Activated naive CD4-positive, alpha-beta T cell treated with anti-CD3 and anti-CD28 coated beads, Interleukin-2, amount 50 U/mL, for 72 hours (primary cell): ENCODE data around the gene RANBP3. TPM values are rescaled to one million over a fixed set of nuclear protein-coding genes. Genes with fewer than 3 reads are reported as not detected.

ENCODE experiments used
- ATAC-seq, 2 donors: fragments of 150-1000 bp; cut with Tn5 transposase; 2 replicates each; pipeline ENCODE4 v1.10.0; 2021; ENCODE audit warnings: mild to moderate bottlenecking in 2 of 2, moderate library complexity in 2 of 2
- DNase-seq, 2 donors: peaks; one replicate each; pipeline ENCODE4 v3.0.0; 2021 to 2022; ENCODE audit warnings: low spot score in 2 of 2
- H3K27ac Mint-ChIP-seq, 2 donors: one replicate each; pipeline ENCODE4 v1.8.0; 2022; ENCODE audit warnings: mild to moderate bottlenecking in 2 of 2, mixed read lengths in 2 of 2
- H3K36me3 Mint-ChIP-seq, 2 donors: one replicate each; pipeline ENCODE4 v1.8.0; 2022; ENCODE audit warnings: mixed read lengths in 2 of 2
- H3K9me3 Mint-ChIP-seq, 2 donors: one replicate each; pipeline ENCODE4 v1.8.0; 2022; ENCODE audit warnings: mixed read lengths in 2 of 2
- total RNA-seq, 2 donors: library from RNA; stranded (reverse); gene quantifications; one replicate each; pipeline ENCODE4 v1.2.3, GENCODE V29; 2022

The RANBP3 gene
- total RNA-seq, 2 donors from 2014 or later: 89.6 to 112 TPM

DNA sequence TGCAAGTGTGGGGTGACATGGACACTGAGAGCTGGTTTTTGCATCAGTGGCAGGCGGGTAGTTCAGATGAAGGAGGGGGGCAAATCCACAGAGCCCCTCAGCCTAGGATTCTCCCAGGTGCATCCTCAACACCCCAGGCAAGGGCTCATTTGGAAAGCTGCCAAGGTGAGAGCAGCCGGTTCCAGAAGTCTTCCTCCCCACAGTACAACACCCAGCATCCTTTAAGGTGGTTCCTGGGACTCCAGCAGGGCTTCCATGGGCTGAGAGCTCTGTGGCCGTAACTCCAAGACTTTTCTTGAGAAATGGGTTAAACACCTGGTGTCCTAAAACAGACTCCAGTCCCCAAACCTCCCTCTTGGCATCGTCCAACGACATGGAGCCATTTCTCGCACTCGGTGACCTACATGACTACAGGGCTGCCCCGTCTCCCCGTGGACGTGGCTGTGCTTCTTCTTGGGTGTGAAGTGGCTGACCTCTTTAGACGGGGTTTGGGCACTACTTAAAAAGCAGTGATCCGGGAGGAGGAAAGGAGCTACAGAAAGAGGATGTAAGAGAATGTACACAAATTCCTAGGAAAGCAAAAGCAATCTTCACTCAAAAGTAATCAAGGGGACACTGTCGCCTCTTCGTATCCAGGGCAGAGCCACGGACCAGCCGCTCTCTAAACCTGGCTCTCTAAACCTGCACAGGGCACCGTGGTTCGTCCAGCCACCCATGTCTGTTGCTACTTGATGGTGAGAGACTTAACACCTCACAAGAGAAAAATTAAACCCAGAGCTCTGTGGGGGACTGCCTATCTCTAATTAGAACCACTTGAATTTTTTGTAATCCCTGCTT lies 25.5 kb downstream of the RANBP3 start:
- Mint-ChIP-seq H3K27ac (peak overlapping the region; percentile 86 to 98), H3K9me3 (no peaks in the 10 kb centered on the region), H3K36me3 (peaks cover 27 to 41% of the 10 kb centered on the region in 2 donors)
- no peak for DNase-seq
- no peak for ATAC-seq

- ATAC-seq: no peak
These were observed 26.5 kb downstream of the RANBP3 start for GRCh38 chr19:5951338-5951861.

GRCh38 chr19:5950741-5951140 lies 27.2 kb downstream of the RANBP3 start:
- Mint-ChIP-seq H3K9me3 (no peaks in the 10 kb centered on the region), H3K27ac (peak overlapping the region; percentile 70 to 86), H3K36me3 (peaks cover 27 to 41% of the 10 kb centered on the region in 2 donors)
- ATAC-seq (no peak), DNase-seq (no peak)

More at GRCh38 chr19:5951338-5951861, 26.5 kb downstream of the RANBP3 start:
- DNase-seq: no peak
- Mint-ChIP-seq H3K36me3 (peaks cover 27 to 41% of the 10 kb centered on the region in 2 donors), H3K9me3 (no peaks in the 10 kb centered on the region), H3K27ac (peak overlapping the region; percentile 74 to 86)

- peaks cover 27 to 41% of the 10 kb centered on the region in 2 donors for H3K36me3 Mint-ChIP-seq
- DNase-seq (peak in 1 of 2 donors; percentile 46), ATAC-seq (peak; percentile 57 to 60)
- peak overlapping the region; percentile 70 to 86 for H3K27ac Mint-ChIP-seq
- no peaks in the 10 kb centered on the region for H3K9me3 Mint-ChIP-seq
These were observed 28.1 kb downstream of the RANBP3 start for GRCh38 chr19:5949792-5950305.

DNA sequence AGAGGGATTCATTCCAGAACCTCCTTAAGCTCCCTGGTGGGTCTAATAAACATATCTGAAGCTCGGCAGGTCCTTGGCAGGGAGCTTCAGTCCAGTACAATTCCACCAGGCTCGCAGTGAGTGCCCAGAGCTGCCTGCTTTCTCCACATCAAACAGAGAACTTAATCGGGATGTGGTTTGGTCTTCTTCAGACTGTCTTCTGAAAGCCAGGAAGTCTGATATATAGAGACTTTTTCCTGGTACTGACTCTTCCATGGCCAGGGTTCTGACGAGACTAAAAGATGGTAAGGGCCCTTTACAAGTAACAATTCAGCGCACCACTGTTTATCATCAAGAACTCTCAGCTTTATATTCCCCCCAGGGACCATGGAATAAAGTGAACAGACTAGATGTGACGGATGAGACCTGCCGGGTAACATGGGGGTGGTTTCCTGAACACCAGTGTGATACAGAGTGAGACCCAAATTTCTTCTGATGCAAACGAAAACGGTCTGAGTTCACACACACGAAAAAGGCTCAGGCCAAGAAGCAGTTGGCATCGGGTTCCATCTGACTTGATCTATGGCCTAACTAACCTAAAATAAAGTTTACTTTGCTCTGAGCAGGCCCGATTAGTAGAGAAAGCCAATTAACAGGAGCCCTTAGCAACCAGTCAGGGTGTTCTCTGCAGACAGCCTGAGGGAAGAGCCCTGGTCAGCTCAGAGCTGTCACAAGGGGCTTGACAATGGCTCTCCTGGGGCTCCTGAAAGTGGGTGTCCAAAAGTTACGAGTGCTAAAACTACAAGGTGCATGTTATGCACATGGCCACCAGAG lies 29.0 kb downstream of the RANBP3 start:
- Mint-ChIP-seq H3K27ac (peak overlapping the region; percentile 70 to 86), H3K9me3 (no peaks in the 10 kb centered on the region), H3K36me3 (peaks cover 27 to 34% of the 10 kb centered on the region in 2 donors)
- DNase-seq: no peak
- ATAC-seq: peak; percentile 25 to 46

DNA sequence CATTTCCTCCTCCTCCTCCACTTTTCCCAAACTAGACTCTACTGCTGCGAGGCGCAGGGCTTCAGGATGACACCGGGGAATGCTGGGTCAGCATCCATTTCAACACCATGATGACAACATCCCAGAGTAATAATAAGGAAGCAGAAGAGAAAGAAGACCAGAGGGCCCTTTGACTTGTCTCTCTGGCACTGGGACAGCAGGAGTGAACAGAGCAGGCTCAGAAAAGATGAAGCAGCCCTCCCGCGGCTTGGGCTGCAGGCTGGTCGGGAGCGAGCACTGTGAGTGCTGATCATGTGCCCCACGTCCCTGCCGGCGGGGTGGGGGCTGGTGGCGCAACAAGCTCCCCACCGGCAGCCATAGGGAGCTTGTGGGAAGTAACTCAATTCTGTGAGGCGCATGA lies 30.5 kb downstream of the RANBP3 start:
- Mint-ChIP-seq H3K27ac (peak overlapping the region; percentile 82 to 86), H3K9me3 (no peaks in the 10 kb centered on the region), H3K36me3 (peaks cover 19 to 21% of the 10 kb centered on the region in 2 donors)
- DNase-seq (no peak), ATAC-seq (no peak)

GRCh38 chr19:5943623-5944022 lies 34.3 kb downstream of the RANBP3 start:
- Mint-ChIP-seq H3K36me3 (no peaks in the 10 kb centered on the region), H3K27ac (peak overlapping the region in 1 of 2 donors; percentile 54), H3K9me3 (no peaks in the 10 kb centered on the region)
- ATAC-seq (peak; percentile 43 to 53), DNase-seq (no peak)

DNA sequence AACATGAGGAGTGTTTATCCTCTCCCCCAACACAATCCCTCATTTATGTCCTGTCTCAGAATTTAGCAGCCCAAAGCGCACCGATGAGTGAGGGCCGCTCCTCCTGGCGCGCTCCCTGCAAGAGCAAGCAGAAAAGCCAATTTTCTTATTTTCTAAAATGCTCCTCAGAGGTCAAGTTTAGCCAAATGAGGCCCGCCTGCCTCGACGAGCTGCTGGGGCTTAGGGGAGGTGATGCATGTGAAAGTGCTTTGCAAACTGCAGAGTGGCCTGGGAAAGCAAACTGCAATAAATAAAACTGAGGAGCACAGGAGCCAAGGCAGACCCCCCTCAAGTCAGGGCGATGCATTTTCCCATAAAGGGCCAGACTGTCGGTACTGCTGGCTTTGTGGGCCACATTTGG lies 34.9 kb downstream of the RANBP3 start:
- H3K9me3 Mint-ChIP-seq: no peaks in the 10 kb centered on the region
- no peaks in the 10 kb centered on the region for H3K36me3 Mint-ChIP-seq
- DNase-seq (no peak), ATAC-seq (no peak)
- no peak overlapping the region for H3K27ac Mint-ChIP-seq

DNA sequence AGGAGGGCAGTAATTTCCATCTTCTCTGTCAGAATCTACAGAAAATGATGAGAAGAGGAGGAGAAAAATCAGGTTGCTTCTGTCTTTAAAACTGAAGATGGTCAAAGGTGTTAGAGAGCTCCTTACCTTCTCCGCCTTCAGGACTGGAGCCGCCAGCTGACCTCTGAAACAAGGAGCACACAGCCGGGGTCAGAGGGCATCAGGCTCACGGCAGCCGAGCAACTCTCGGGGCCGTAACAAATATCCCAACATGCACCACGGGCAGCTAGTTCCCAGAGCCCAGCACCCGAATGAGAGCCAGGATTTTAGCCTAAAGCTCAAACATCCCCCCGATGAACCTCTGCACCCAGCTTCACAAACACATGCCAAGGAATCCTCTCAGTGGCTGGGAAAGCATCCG lies 36.3 kb downstream of the RANBP3 start:
- ATAC-seq: no peak
- no peak overlapping the region for H3K27ac Mint-ChIP-seq

GRCh38 chr19:5940260-5941208 lies 37.4 kb downstream of the RANBP3 start:
- DNase-seq (no peak), ATAC-seq (no peak)
- no peaks in the 10 kb centered on the region for H3K9me3 Mint-ChIP-seq
- peaks cover 0 to 5% of the 10 kb centered on the region in 2 donors for H3K36me3 Mint-ChIP-seq
- H3K27ac Mint-ChIP-seq: no peak overlapping the region

More for the DNA sequence above, 36.3 kb downstream of the RANBP3 start:
- DNase-seq: no peak
- no peaks in the 10 kb centered on the region for H3K9me3 Mint-ChIP-seq
- peaks cover 0 to 5% of the 10 kb centered on the region in 2 donors for H3K36me3 Mint-ChIP-seq

GRCh38 chr19:5937550-5937949 lies 40.4 kb downstream of the RANBP3 start:
- no peak for ATAC-seq

GRCh38 chr19:5936292-5936592 lies 41.7 kb downstream of the RANBP3 start:
- Mint-ChIP-seq H3K36me3 (peaks cover 0 to 5% of the 10 kb centered on the region in 2 donors), H3K27ac (peak overlapping the region in 1 of 2 donors; percentile 85), H3K9me3 (no peaks in the 10 kb centered on the region)
- ATAC-seq: no peak
- no peak for DNase-seq

More at GRCh38 chr19:5937550-5937949, 40.4 kb downstream of the RANBP3 start:
- no peak for DNase-seq
- Mint-ChIP-seq H3K27ac (peak overlapping the region in 1 of 2 donors; percentile 41), H3K36me3 (peaks cover 0 to 5% of the 10 kb centered on the region in 2 donors), H3K9me3 (no peaks in the 10 kb centered on the region)

GRCh38 chr19:5935473-5936291 lies 42.3 kb downstream of the RANBP3 start:
- Mint-ChIP-seq H3K36me3 (peaks cover 0 to 5% of the 10 kb centered on the region in 2 donors), H3K27ac (peak overlapping the region in 1 of 2 donors; percentile 85), H3K9me3 (no peaks in the 10 kb centered on the region)
- ATAC-seq: no peak
- no peak for DNase-seq

DNA sequence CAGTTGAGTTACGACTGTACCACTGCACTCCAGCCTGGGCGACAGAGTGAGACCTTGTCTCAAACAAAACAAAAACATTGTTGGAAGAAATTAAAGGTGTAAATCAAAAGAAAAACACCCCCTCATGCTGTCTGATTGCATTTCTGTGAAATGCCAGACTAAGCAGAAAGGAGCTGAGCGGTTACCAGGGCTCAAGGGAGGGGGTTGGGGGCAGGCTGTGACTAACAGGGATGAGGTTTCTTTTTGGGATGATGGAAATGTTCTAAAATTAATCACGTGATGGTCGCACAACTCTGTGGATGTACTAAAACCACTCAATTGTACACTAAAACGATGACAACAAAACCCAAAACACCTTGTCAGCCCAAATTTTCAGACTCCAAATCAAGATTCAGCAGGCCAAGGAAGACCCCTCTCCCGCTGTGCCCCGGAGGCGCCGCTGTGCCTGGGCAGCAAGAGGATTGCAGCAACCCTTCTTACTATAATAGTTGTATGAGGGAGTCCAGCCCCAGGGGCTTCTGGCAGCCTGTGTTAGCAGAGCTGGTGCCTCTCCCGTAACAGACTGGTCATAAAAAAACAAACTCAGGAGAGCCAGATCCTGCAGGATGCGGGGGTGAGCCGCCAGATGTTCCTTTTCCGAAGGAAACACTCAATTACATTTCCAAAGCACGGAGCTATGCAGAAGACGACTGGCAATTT lies 43.0 kb downstream of the RANBP3 start:
- H3K36me3 Mint-ChIP-seq: peaks cover 0 to 5% of the 10 kb centered on the region in 2 donors
- H3K9me3 Mint-ChIP-seq: no peaks in the 10 kb centered on the region
- DNase-seq: no peak
- ATAC-seq: no peak
- peak overlapping the region in 1 of 2 donors; percentile 80 for H3K27ac Mint-ChIP-seq

GRCh38 chr19:5934069-5934401 lies 43.9 kb downstream of the RANBP3 start:
- ATAC-seq (no peak), DNase-seq (no peak)
- peaks cover 0 to 5% of the 10 kb centered on the region in 2 donors for H3K36me3 Mint-ChIP-seq
- no peaks in the 10 kb centered on the region for H3K9me3 Mint-ChIP-seq
- peak overlapping the region in 1 of 2 donors; percentile 39 for H3K27ac Mint-ChIP-seq
